ENCODE measurements around the gene FEN1. TPM values are rescaled to one million over a fixed set of nuclear protein-coding genes. Genes with fewer than 3 reads are reported as not detected.
A peak's percentile ranks its signal among the peaks of the same experiment; 100 is the strongest.

FEN1 gene
- polyA plus RNA-seq, 1 of the 3 experiments (the other 2 are of a cell fraction), result 35.9 TPM

- no peak for TF ChIP-seq RCOR1 (IDR thresholded peaks at IDR 0.05; ENCODE audit: low read length)
- no peak for TF ChIP-seq FOXJ3 (CRISPR knock-in tag; IDR thresholded peaks at IDR 0.05)
- TF ChIP-seq MAX (IDR thresholded peaks at IDR 0.05; ENCODE audit: low read depth), result peak; percentile 81
These were observed at the start of gene FEN1, which contains the start of gene TMEM258 (continued) for GRCh38 chr11:61792310-61793082.

- Histone ChIP-seq H3K4me1 (ENCODE audit: control insufficient read depth in 1 of 2, insufficient read depth in 2 of 2, low read depth in 1 of 2, low read length in 1 of 2) (peaks cover 0 to 8% of the 10 kb centered on the region in 2 experiments; a peak in 1 of 4 replicates), H3K9ac (no peak overlapping the region), H3K36me3 (replicated peaks in 1 of 2; ENCODE audit: control insufficient read depth in 1 of 2, insufficient read depth in 2 of 2, low read length in 1 of 2) (peaks cover 0 to 10% of the 10 kb centered on the region in 2 experiments), H3K27me3 (ENCODE audit: insufficient read depth) (no peaks in the 10 kb centered on the region), H2AFZ (ENCODE audit: low read depth) (no peak overlapping the region), H3K9me3 (no peaks in the 10 kb centered on the region), H3K27ac (ENCODE audit: low read depth in 2 of 2, low read length in 1 of 2) (no peak overlapping the region), H3K9me2 (no peaks in the 10 kb centered on the region), H3K79me2 (ENCODE audit: insufficient read depth) (no peaks in the 10 kb centered on the region), H3K4me2 (no peak overlapping the region), H3F3A (replicated peaks; ENCODE audit: insufficient read depth) (no peaks in the 10 kb centered on the region), H4K20me1 (ENCODE audit: insufficient read depth) (no peaks in the 10 kb centered on the region), H3K4me3 (ENCODE audit: low read depth in 2 of 2, low read length in 1 of 2) (no peak overlapping the region)
- no peak for DNase-seq
- 97% methylated on average over 10 of the region's 42 CpGs for WGBS (ENCODE audit: low lambda C conversion rate)
- no peak for TF ChIP-seq SIN3A (IDR thresholded peaks at IDR 0.05; ENCODE audit: borderline replicate concordance, low read depth, low read length)
- no peak for TF ChIP-seq EZH2phosphoT487 (IDR thresholded peaks at IDR 0.05; ENCODE audit: borderline replicate concordance, low read depth)
- TF ChIP-seq FOSL2 (IDR thresholded peaks at IDR 0.05; ENCODE audit: borderline replicate concordance, low read depth), result no peak
- TF ChIP-seq MAX (IDR thresholded peaks at IDR 0.05; ENCODE audit: low read depth), result no peak
- no peak for TF ChIP-seq MEF2A (IDR thresholded peaks at IDR 0.05; ENCODE audit: borderline replicate concordance, low read depth)
- TF ChIP-seq FOXM1 (IDR thresholded peaks at IDR 0.05; ENCODE audit: low read depth), result no peak
- no peak for TF ChIP-seq USF2 (IDR thresholded peaks at IDR 0.05; ENCODE audit: borderline replicate concordance, low read depth, low read length)
- no peak for TF ChIP-seq PBX3 (IDR thresholded peaks at IDR 0.05)
- no peak for TF ChIP-seq YY1 (IDR thresholded peaks at IDR 0.05; ENCODE audit: low read depth)
- CTCF ChIA-PET, result interaction anchor here (0.6 to 9.1 kb wide), 13 partner anchors 8 to 365 kb away, joined by 3 to 285 read pairs (median 5); partner anchors contain the start of genes DAGLA, FEN1 and TMEM258
- POLR2A ChIA-PET, result interaction anchor here (0.6 to 1.0 kb wide), 4 partner anchors 10 to 75 kb away, joined by 3 to 4 read pairs (median 4); no protein-coding TSS in a partner anchor
These were observed 49.1 kb upstream of the FEN1 start for GRCh38 chr11:61743486-61744095.
